Urinary bladder (tissue), 4 donors: ENCODE results near the gene TSPAN6. TPM values are rescaled to one million over a fixed set of nuclear protein-coding genes. Genes with fewer than 3 reads are reported as not detected.

Experiments used
- DNase-seq: peaks from one replicate; pipeline ENCODE4 v3.0.0-alpha.2; 2015; ENCODE audit errors: extremely low spot score
- H3K27ac ChIP-seq: one replicate; pipeline ENCODE4 v1.5.1; 2013; ENCODE audit warnings: low read depth, mild to moderate bottlenecking, moderate library complexity
- H3K36me3 ChIP-seq: one replicate; pipeline ENCODE4 v1.6.1; 2013; ENCODE audit warnings: mild to moderate bottlenecking, moderate library complexity; ENCODE audit not compliant: insufficient read depth
- H3K4me1 ChIP-seq: one replicate; pipeline ENCODE4 v1.6.1; 2013; ENCODE audit warnings: mild to moderate bottlenecking, moderate library complexity; ENCODE audit not compliant: insufficient read depth
- H3K4me3 ChIP-seq: one replicate; pipeline ENCODE4 v1.5.1; 2013; ENCODE audit warnings: low read depth, low read length
- WGBS: extraction: QIAGEN DNeasy Blood & Tissue Kit; methylation state at CpG from one replicate; pipeline ENCODE4 v1.1.7; 2013; 5-methylcytosine and 5-hydroxymethylcytosine counted together
- polyA plus RNA-seq: library from polyadenylated mRNA; stranded (reverse); fragments of 200-250 nt; gene quantifications from one replicate; pipeline ENCODE4 v1.2.3, GENCODE V29; 2013
- total RNA-seq: library from RNA; depleted of rRNA; stranded (reverse); fragments of >200 nt; gene quantifications from one replicate; pipeline ENCODE4 v1.2.3, GENCODE V29; 2014
- donor health status: healthy with polysubstance abuse.
- donor health status: healthy.

The TSPAN6 gene
- total and polyA plus RNA-seq, 2 donors = 22.6 to 76.8 TPM

DNA sequence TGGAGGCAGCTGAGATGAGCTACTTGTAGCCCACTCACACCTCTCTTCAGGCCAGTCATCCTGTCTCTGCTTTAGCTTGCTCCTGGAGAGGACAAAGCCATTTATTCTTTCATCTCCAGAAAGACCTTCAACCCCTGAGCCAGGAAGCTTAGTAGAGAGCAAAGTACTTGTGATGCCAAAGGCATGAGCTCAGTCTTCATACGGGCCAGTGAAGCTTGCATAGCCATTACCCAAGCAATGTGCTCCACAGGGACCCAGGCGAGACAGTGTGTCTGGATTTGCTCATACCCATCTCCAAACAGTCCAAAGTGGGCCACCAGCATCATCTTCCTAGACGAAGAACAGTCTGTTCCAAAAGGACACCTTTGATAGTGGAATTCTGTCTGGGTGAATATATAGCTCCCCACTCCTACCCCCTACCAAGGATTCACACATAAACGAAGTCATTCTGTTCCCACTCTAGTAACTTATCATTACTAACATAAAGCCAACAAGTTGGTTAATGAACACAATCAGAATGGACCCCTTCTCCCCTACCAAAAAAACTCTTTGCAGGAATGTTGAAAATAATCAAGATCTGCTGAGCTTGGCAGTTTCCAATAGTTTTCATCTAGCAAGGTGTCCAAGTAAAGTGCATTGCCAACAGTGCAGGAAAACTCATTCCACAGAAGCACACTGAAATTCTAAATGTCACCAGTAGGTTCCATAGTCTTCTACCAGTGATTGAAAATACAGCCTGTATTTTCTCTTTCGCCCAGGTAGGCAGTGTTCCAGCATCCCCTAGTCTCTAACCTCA is 45.2 kb downstream of the TSPAN6 start:
- no peaks in the 10 kb centered on the region for H3K4me1 ChIP-seq
- no peak overlapping the region for H3K27ac ChIP-seq
- H3K36me3 ChIP-seq = no peaks in the 10 kb centered on the region
- no peak overlapping the region for H3K4me3 ChIP-seq
- WGBS = 85% methylated on average over 5 of the region's 5 CpGs
- no peak for DNase-seq

DNA sequence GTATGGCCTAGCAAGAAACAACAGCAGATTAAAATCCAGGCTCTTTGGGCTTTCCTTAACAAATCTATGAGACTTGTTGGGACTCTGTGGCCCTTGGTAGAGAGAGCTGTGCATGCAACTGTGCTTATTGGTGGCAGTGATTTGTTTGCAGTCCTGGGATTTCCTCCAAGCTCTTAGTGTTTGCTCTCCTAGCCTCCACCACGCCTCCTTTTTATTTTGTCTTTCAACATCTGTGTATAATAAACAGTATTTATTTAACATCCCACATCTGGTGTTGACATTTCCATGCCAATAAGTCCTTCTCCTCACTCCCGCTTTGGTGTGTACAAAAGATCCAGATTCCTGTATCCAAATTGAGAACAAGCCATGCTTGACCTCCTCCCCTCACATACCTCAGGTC is 48.7 kb downstream of the TSPAN6 start:
- Histone ChIP-seq H3K27ac (no peak overlapping the region), H3K4me3 (no peak overlapping the region), H3K36me3 (no peaks in the 10 kb centered on the region), H3K4me1 (no peaks in the 10 kb centered on the region)
- no peak for DNase-seq
- WGBS = 49% methylated on average over 2 of the region's 2 CpGs

DNA sequence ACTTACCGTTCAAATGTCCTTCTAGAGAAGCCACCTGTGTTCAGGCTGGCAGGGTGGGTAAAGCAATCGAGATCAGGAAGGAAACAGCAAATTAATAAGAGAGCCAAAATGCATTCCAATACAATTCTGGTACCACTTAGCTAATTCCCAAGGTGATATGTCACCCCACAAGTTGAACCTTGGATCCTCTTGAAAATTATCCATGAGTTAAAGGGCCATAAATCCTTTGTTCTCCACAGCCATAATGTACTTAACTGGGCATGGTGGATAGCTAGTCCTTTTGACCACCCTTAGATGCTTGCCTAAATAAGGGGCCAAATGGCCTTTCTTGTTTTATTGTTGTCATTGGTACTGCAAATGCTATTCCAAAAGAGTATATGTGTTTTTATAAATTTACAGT is 49.9 kb downstream of the TSPAN6 start:
- no peak overlapping the region for H3K27ac ChIP-seq
- H3K4me1 ChIP-seq = no peaks in the 10 kb centered on the region
- WGBS = 68% methylated on average over 2 of the region's 2 CpGs
- no peaks in the 10 kb centered on the region for H3K36me3 ChIP-seq
- no peak for DNase-seq
- H3K4me3 ChIP-seq = no peak overlapping the region

DNA sequence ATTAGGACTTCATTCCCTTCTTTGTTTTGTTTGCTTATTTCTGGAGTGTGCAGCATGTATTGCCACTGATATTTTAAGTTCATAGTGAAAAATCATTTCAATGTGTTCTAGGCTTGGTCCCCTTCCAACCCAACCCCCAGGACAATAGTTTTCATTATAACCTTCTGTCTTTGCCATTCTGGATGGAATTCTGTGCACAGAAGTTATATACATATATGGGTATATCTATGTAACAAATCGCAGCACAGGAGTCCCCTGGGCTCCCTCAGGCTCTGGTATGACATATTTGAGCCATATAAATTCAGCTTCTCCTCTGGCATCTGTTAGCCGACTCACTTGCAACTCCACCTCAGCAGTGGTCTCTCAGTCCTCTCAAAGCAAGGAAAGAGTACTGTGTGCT is 52.0 kb downstream of the TSPAN6 start, which contains the start of gene TNMD:
TSS of gene TNMD (plus strand) at position 326 of the 400 bp plus-strand sequence. CDS start 83 bp downstream, outside the sequence.
- WGBS = 64% methylated on average over 2 of the region's 2 CpGs
- Histone ChIP-seq H3K36me3 (no peaks in the 10 kb centered on the region), H3K4me1 (no peaks in the 10 kb centered on the region), H3K27ac (no peak within 1 kb of the TSS), H3K4me3 (no peak within 1 kb of the TSS)
- no peak for DNase-seq

Other genes with a start within 250 kb of the TSPAN6 start
- 6.9 TPM for gene PCDH19, start 226.5 kb downstream of the TSPAN6 start, total RNA-seq
- gene PCDH19, start 226.5 kb downstream of the TSPAN6 start, polyA plus RNA-seq = 2.5 TPM
- 4.3 TPM for gene TNMD, start 51.9 kb downstream of the TSPAN6 start, total RNA-seq
- gene TNMD, start 51.9 kb downstream of the TSPAN6 start, polyA plus RNA-seq = 0.23 TPM
- gene SRPX2, start 7.4 kb upstream of the TSPAN6 start, total RNA-seq = 27.1 TPM
- 26.4 TPM for gene SRPX2, start 7.4 kb upstream of the TSPAN6 start, polyA plus RNA-seq
- 18.5 TPM for gene SYTL4, start 95.3 kb upstream of the TSPAN6 start, total RNA-seq
- gene SYTL4, start 95.3 kb upstream of the TSPAN6 start, polyA plus RNA-seq = 12.5 TPM
- gene CSTF2, start 183.6 kb upstream of the TSPAN6 start, total RNA-seq = 10.4 TPM
- gene CSTF2, start 183.6 kb upstream of the TSPAN6 start, polyA plus RNA-seq = 8.6 TPM
- gene NOX1, start 237.6 kb upstream of the TSPAN6 start, total RNA-seq = 1.3 TPM
- gene NOX1, start 237.6 kb upstream of the TSPAN6 start, polyA plus RNA-seq = 0.61 TPM